SJSA1 (cell line): ENCODE measurements around the gene GAL3ST1. TPM values are rescaled to one million over a fixed set of nuclear protein-coding genes. Genes with fewer than 3 reads are reported as not detected.

Experiments
- DNase-seq, 2 experiments: peaks; one replicate each; pipeline ENCODE4 v3.0.0-alpha.2; 2015 to 2020; ENCODE audit warnings: low spot score in 2 of 2, low read depth in 1 of 2
- H3K27ac ChIP-seq: fragments of 250-450 bp; sonication (Bioruptor Pico); 2 replicates; pipeline ENCODE4 v1.5.1; 2020; ENCODE audit warnings: mild to moderate bottlenecking, moderate library complexity
- H3K27me3 ChIP-seq: fragments of 250-450 bp; sonication (Bioruptor Pico); replicated peaks from 2 replicates; pipeline ENCODE4 v1.5.1; 2020; ENCODE audit warnings: mild to moderate bottlenecking, moderate library complexity
- H3K36me3 ChIP-seq: fragments of 250-450 bp; sonication (Bioruptor Pico); 2 replicates; pipeline ENCODE4 v1.5.1; 2020; ENCODE audit warnings: mild to moderate bottlenecking
- H3K4me1 ChIP-seq: fragments of 250-450 bp; sonication (Bioruptor Pico); replicated peaks from 2 replicates; pipeline ENCODE4 v1.6.1; 2021; ENCODE audit warnings: mild to moderate bottlenecking
- H3K4me3 ChIP-seq: fragments of 250-450 bp; sonication (Bioruptor Pico); 2 replicates; pipeline ENCODE4 v1.5.1; 2020; ENCODE audit warnings: mild to moderate bottlenecking
- H3K9me3 ChIP-seq: fragments of 250-450 bp; sonication (Bioruptor Pico); replicated peaks from 2 replicates; pipeline ENCODE4 v1.5.1; 2020; ENCODE audit warnings: mild to moderate bottlenecking
- total RNA-seq: library from RNA; depleted of rRNA; stranded (reverse); fragments of >200 nt; shearing (Covaris generic); gene quantifications from 2 replicates; pipeline ENCODE4 v1.2.3, GENCODE V29; 2014

Gene GAL3ST1
- total RNA-seq, 1 experiment from 2014 or later, result not detected

DNA sequence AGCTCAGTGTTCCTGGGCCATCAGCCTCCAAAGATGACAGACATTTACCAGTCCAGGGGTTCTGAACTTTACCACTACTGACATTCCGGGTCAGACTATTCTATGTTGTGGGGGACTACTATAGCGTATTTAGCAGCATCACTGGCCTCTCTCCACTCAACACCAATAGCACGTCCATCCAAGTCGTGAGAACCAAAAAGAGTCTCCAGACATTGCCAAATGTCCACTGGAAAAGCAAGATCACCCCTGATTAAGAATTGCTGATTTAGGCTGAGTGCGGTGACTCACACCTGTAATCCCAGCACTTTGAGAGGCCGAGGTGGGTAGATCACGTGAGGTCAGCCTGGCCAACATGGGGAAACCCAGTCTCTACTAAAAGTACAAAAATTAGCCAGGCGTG is 11.9 kb upstream of the GAL3ST1 start:
- Histone ChIP-seq H3K27ac (no peak overlapping the region), H3K27me3 (no peaks in the 10 kb centered on the region), H3K9me3 (no peaks in the 10 kb centered on the region), H3K4me1 (peaks cover 11% of the 10 kb centered on the region), H3K36me3 (peaks cover 85% of the 10 kb centered on the region), H3K4me3 (no peak overlapping the region)
- no peak for DNase-seq

DNA sequence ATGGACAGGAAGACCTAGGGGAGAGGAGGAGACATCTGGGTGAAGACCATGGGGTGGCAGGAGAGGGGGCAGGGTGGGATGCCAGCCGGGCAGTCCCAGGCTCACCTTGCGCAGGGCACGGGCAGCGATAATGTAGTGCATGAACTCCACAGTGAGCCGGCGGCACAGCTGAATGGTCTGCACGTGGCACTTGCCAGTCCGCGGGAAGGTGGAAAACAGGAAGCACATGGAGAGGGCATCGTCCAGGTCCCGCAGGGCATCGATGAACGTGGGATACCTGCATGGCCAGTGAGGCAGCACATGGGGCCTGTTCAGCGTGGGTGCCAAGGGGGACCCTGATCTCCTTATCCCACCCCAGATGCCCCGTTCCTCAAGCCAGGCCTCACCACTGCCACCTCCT is 10.0 kb upstream of the GAL3ST1 start:
- H3K9me3 ChIP-seq, result no peaks in the 10 kb centered on the region
- peaks cover 95% of the 10 kb centered on the region for H3K36me3 ChIP-seq
- no peaks in the 10 kb centered on the region for H3K27me3 ChIP-seq
- no peak overlapping the region for H3K4me3 ChIP-seq
- H3K4me1 ChIP-seq, result no peaks in the 10 kb centered on the region
- no peak overlapping the region for H3K27ac ChIP-seq
- DNase-seq, result no peak

DNA sequence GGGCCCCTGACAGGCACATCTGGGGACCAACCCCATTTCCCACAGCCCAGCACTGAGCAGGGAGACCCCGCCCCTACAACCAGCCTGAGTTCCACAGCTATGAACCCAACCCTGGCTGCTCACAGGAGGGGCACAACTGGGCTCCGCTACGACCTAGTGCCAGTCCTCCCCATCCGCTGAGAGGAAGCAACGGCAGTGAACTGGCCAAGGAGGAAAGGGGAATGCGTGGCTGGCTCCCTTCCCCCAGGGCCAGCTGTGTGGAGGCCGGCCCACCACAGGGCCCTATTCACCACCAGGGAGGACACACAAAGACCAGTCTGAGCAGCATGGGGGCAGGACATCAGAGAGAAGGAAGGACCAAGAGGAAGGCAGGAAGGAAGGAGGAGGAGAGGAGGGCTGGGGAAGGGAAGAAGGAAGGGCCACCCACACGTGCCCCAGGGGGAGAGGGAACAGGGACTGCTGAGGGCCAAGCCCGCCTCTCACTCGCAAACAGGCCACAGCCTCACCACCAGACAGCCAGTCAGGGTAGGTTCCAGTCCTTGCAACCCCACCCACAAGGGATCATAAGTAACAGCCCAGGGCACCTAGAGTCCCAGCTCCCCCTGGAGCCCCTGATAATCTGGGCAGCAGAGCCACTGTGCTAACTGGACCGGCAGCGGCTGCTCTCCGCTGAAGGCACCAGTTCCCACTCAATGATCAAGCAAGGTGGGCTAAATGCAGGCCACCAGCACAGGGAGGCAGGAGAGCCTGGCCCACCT is 8.5 kb upstream of the GAL3ST1 start:
- no peaks in the 10 kb centered on the region for H3K4me1 ChIP-seq
- DNase-seq, result no peak
- H3K36me3 ChIP-seq, result peaks cover 96% of the 10 kb centered on the region
- no peak overlapping the region for H3K27ac ChIP-seq
- H3K27me3 ChIP-seq, result no peaks in the 10 kb centered on the region
- no peaks in the 10 kb centered on the region for H3K9me3 ChIP-seq
- H3K4me3 ChIP-seq, result no peak overlapping the region

DNA sequence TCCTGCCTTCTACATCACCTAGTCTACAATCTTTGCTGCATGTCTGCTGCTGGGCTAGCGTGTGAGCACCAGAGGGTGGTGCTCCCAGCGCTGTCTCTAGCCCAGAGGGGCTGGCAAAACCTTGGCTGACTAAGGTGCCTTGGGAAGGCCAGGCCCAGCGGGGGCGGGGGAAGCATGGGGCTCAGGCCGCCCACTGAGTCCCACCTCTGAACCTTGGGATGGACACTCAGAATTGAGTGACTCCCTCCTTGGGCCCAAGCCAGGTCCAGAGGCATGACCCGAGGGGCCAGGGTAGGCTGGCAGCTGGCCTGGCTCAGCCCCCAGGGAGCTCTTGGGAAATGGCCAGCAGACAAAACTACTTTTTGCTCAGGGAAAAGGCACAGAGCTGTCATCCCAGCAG is 7.6 kb upstream of the GAL3ST1 start:
- no peak overlapping the region for H3K27ac ChIP-seq
- no peak for DNase-seq
- no peaks in the 10 kb centered on the region for H3K9me3 ChIP-seq
- H3K4me1 ChIP-seq, result no peaks in the 10 kb centered on the region
- H3K27me3 ChIP-seq, result no peaks in the 10 kb centered on the region
- peaks cover 94% of the 10 kb centered on the region for H3K36me3 ChIP-seq
- H3K4me3 ChIP-seq, result no peak overlapping the region

DNA sequence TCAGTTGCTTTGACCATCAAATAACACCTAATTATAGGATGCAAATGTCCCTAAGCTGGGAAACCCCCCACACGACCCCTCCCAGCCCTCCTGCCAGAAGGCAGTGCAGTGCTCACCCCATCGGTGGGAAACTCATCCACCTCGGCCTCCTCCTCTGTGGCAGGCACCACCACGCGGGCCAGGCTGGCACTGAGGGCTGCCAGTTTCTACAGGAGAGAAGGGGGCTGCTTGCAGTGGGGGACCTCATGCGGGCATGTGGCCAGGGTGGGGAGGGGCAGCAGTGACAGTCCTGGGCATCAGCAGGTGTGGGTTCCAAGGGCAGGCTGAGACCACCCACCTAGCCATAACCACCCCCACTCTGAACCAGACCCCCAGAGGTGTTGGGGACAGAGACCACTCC is 6.4 kb upstream of the GAL3ST1 start:
- H3K36me3 ChIP-seq, result peaks cover 91% of the 10 kb centered on the region
- DNase-seq, result no peak
- H3K9me3 ChIP-seq, result no peaks in the 10 kb centered on the region
- no peaks in the 10 kb centered on the region for H3K4me1 ChIP-seq
- H3K4me3 ChIP-seq, result no peak overlapping the region
- no peaks in the 10 kb centered on the region for H3K27me3 ChIP-seq
- no peak overlapping the region for H3K27ac ChIP-seq

DNA sequence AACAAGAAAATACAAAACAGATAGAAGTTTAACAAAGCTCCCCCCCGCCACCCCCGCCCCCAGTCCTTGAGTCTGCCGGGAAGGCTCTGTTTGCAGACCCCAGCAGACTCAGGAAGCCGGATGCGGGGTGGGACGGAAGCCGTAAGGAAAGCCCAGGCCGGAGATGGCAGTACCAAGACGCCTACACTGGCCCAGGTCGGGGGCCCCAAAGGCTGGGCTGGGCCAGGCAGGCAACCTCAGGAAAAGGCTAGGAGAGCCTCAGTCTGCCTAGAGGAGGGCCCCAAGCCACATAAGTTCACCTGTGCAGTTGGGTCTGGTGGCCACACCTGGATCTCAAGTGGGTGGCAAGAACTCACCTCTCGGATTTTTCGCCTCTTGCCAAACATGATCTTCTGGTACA is 4.0 kb upstream of the GAL3ST1 start:
- H3K27ac ChIP-seq, result no peak overlapping the region
- H3K9me3 ChIP-seq, result no peaks in the 10 kb centered on the region
- H3K27me3 ChIP-seq, result no peaks in the 10 kb centered on the region; the same call in 1 of the 2 replicates
- no peak for DNase-seq
- peaks cover 78% of the 10 kb centered on the region for H3K36me3 ChIP-seq
- H3K4me3 ChIP-seq, result no peak overlapping the region
- H3K4me1 ChIP-seq, result no peaks in the 10 kb centered on the region

DNA sequence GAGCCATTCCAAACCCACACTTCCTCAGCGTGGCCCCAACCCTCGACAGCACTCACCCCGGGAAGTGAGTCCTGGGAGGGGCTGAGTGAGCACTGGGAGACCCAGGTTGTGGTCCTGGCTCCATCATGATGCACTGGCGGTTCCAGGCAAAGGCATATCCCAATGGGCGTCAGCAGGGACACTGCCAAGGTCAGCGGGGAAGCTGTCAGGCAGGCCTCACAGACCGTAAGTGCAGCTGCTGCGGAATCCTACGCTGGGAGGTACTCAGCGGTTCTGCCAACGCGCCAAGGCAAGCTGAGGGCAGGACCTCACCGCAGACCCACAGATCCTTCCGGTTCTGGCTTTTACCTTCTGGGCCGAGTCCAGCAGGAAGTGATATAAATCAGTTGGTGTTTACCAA is 1.4 kb upstream of the GAL3ST1 start:
- H3K4me1 ChIP-seq, result no peaks in the 10 kb centered on the region
- no peak overlapping the region for H3K27ac ChIP-seq
- peaks cover 11% of the 10 kb centered on the region for H3K27me3 ChIP-seq
- DNase-seq, result no peak
- H3K4me3 ChIP-seq, result no peak overlapping the region
- H3K9me3 ChIP-seq, result no peaks in the 10 kb centered on the region
- peaks cover 52% of the 10 kb centered on the region for H3K36me3 ChIP-seq

DNA sequence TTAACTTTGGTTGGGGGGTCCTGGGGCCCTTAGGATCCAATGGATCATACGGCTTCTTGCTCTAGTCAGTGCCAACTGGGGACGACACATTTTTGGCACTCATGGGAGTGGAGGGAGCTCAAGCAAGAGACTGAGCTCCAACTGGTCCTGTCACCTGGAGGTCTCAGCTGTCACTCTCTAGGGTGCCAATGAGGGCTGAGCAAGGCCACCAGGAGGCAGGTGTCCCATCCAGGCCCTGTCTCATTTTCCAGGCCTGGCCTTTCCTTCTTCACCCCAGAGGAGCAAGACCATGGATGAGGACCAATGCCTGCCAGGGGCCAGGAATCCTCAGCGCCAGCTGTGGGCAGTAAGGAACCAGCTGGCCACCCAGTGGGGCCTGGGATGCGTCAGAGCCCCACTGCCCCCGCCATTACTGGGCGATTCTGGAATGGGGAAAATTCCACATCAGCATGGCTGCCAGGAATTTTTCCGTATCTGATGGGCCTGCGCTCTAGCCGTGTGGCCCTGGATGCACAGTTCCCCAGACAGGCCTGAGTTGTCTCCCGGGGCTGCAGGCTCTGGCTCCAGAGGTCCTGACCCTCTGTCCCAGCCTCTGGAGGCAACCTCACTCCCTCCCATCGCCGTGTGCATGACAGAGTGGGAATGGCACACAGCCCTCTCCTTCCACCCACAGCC is 669 bp upstream of the GAL3ST1 start:
- Histone ChIP-seq H3K4me1 (no peaks in the 10 kb centered on the region), H3K4me3 (no peak overlapping the region), H3K36me3 (peaks cover 45% of the 10 kb centered on the region), H3K9me3 (no peaks in the 10 kb centered on the region), H3K27ac (no peak overlapping the region), H3K27me3 (peaks cover 17% of the 10 kb centered on the region)
- DNase-seq, result no peak

DNA sequence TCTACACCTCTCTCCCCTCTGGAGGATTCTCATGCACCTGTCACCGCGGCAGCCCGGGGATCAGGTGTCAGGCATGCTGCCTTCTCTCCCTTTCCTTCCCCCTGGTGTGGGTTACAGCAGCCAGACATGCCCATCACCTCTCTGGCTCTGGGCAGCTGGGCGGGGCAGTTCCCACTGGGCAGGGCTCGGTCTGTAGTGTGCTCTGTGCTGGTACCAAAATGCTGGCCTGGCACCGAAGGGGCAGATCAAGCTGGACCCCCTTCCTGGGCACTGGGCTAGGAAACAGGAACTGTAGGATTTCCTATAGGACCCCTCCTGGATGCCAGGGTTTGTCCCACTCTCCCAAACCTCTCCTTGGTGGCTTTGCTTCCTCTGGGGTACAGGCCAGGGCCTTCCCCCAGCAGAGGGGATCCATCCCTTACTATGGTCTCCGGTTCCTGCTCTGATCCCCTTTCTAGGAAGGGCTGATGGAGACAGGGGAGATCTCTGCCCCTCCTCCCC is 821 bp downstream of the GAL3ST1 start:
- Histone ChIP-seq H3K4me3 (no peak overlapping the region), H3K27ac (no peak overlapping the region), H3K9me3 (no peaks in the 10 kb centered on the region), H3K27me3 (peaks cover 22% of the 10 kb centered on the region), H3K4me1 (no peaks in the 10 kb centered on the region), H3K36me3 (peaks cover 30% of the 10 kb centered on the region)
- DNase-seq, result no peak

DNA sequence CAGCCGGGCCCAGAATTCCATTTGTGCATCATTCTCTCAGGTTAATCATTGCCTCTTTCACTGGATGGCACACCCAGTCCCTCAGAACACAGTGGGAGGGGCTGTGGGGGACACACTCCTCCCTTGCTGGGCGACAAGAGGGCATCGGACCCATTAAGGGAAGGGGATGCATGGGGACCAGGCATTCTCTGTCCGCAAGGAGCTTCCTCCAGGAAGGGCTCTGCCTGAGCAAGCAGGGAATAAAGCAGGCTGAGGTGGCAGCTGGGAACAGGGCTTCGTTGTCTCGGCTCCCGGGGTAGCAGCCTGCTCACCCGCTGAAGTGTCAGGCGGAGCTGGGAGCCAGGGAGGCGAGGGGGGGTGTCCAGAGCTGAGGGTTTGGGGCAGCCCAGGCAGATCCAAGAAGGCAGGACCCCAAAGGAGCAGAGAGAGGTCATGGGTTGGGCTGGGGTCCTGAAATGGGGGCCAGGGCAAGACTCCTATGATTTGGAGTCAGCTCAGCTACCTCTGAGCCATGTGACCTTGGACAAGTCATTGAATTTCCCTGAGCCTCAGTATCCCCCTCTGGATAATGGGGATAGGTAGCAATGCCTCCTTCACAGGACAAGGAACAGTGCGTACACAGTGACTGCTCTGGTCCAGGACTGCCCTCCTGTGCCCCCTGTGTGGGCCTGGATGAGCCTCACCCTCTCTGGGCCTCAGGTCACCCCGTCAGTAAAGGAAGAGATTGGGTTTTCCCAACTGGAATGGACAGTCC is 1.4 kb downstream of the GAL3ST1 start:
- Histone ChIP-seq H3K27me3 (peaks cover 22% of the 10 kb centered on the region), H3K4me3 (no peak overlapping the region)

DNA sequence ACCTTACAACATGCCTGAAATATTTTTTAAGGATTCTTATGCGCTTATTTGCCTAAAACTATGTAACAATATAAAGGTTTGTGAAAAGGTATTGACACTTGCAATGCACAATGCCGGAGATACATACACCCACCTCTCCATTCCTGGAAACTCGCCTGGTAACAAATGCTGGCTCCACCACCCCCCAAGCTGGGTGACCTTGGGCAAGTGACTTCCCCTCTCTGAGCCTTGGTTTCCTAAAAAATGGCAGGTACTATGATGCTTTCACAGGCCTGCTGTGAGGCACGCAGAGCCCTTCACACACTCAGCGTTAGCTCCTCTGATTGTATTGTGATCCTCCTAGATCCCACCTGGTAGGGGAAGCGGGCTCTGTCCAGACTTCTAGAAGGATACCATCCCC is 2.3 kb downstream of the GAL3ST1 start:
- DNase-seq, result no peak
- Histone ChIP-seq H3K4me1 (no peaks in the 10 kb centered on the region), H3K4me3 (no peak overlapping the region), H3K36me3 (peaks cover 19% of the 10 kb centered on the region), H3K27ac (no peak overlapping the region), H3K9me3 (no peaks in the 10 kb centered on the region), H3K27me3 (peaks cover 26% of the 10 kb centered on the region)

More for the DNA sequence above, 1.4 kb downstream of the GAL3ST1 start:
- Histone ChIP-seq H3K9me3 (no peaks in the 10 kb centered on the region), H3K36me3 (peaks cover 25% of the 10 kb centered on the region), H3K4me1 (no peaks in the 10 kb centered on the region), H3K27ac (no peak overlapping the region)
- no peak for DNase-seq

DNA sequence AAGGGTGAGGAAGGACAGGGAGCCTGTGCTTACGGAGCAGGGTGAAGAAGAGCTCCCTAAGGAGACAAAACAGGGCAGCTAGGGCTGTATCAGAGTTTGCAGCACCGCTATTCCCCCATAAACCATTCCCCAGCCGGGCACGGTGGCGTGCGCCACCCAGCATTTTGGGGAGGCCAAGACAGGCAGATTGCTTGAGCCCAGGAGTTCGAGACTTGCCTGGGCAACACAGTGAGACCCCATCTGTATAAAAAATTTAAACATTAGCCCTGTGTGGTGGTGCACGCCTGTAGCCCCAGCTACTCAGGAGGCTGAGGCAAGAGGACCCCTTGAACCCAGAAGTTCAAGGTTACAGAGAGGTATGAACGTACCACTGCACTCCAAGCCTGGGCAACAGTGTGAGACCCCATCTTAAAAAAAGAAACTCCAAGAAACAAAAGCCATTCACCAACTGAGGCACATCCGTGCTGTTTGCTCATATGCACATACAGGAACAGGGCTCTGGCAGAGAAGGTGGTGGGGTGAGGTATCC is 4.7 kb downstream of the GAL3ST1 start:
- no peaks in the 10 kb centered on the region for H3K9me3 ChIP-seq

DNA sequence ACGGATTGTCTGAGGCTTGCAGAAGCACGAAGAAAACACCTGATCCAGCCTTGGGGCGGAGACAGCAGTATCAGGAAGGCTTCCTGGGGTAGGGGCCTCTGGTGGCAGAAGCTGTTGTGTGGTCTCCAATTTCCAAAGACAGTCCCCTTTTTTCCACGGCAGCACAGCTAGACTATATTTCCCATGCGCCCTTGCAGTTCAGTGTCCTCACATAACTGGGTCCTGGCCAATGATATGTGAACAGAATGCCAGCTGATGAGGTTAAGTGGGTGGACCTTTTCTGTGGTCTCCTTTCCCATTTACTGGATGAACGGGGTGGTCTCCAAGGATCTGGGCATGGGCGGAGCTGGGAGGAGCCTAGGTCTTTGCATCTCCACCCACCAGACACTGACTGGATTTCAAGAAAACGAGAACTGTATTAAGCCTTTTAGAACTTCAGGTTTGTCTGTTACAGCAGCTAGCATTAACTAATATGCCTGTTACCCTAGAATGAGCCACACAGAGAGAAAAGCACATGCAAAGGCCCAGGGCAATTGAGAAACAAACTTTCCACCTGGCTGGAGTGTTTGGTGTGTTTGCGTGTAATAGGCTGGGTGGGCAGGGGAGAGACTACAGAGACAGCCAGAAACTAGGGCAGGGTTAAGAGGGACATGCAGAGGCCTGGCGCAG is 6.2 kb downstream of the GAL3ST1 start:
- no peaks in the 10 kb centered on the region for H3K4me1 ChIP-seq
- no peaks in the 10 kb centered on the region for H3K36me3 ChIP-seq
- no peak overlapping the region for H3K4me3 ChIP-seq
- no peak for DNase-seq
- H3K27me3 ChIP-seq, result peaks cover 30% of the 10 kb centered on the region
- H3K27ac ChIP-seq, result no peak overlapping the region
- no peaks in the 10 kb centered on the region for H3K9me3 ChIP-seq

More for the DNA sequence above, 4.7 kb downstream of the GAL3ST1 start:
- Histone ChIP-seq H3K36me3 (no peaks in the 10 kb centered on the region), H3K27me3 (peaks cover 30% of the 10 kb centered on the region), H3K4me1 (no peaks in the 10 kb centered on the region), H3K4me3 (no peak overlapping the region), H3K27ac (no peak overlapping the region)
- no peak for DNase-seq
